SK-N-SH (cell line): ENCODE results near the gene SF3A1. TPM values are rescaled to one million over a fixed set of nuclear protein-coding genes. Genes with fewer than 3 reads are reported as not detected.

Experiments
- CTCF ChIA-PET: fragments of 300-600, 350-600 bp; formaldehyde crosslinking; extraction: SDS; loops from one replicate; lab custom pipeline; 2021; lab: Yijun Ruan, JAX
- POLR2A ChIA-PET: fragments of 350-600 bp; sonication (Branson Sonifier 250); formaldehyde crosslinking; extraction: SDS; loops from one replicate; lab custom pipeline; 2020; ENCODE audit warnings: antibody characterized with exemption, inconsistent platforms; lab: Yijun Ruan, JAX
- DNase-seq: peaks from one replicate; pipeline ENCODE4 v3.0.0; 2012
- H2AFZ ChIP-seq: fragments of 200-600 bp; sonication (generic); 2 replicates; pipeline ENCODE4 v1.8.1; 2016; ENCODE audit warnings: antibody characterized with exemption, mild to moderate bottlenecking, low read depth
- H3F3A ChIP-seq: fragments of 200-600 bp; sonication (generic); replicated peaks from 2 replicates; pipeline ENCODE3; 2016; ENCODE audit warnings: antibody characterized with exemption, mild to moderate bottlenecking; ENCODE audit not compliant: insufficient read depth
- H3K27ac ChIP-seq, 2 experiments: fragments of 200-500 bp in 1 of 2; fragments of 200-600 bp in 1 of 2; sonication (Bioruptor generic) in 1 of 2; sonication (generic), shearing (Covaris generic) in 1 of 2; 2 replicates each; pipeline versions ENCODE4 v1.5.1 to v1.6.1; 2014 to 2016; ENCODE audit warnings: low read depth in 2 of 2, inconsistent platforms in 1 of 2, low read length in 1 of 2, mild to moderate bottlenecking in 1 of 2, mixed read lengths in 1 of 2
- H3K27me3 ChIP-seq: fragments of 200-600 bp; sonication (generic), shearing (Covaris generic); 2 replicates; pipeline ENCODE4 v1.6.1; 2016; ENCODE audit warnings: mixed run types; ENCODE audit not compliant: insufficient read depth
- H3K36me3 ChIP-seq, 2 experiments: fragments of 200-500 bp in 1 of 2; fragments of 200-600 bp in 1 of 2; sonication (Bioruptor generic) in 1 of 2; sonication (generic) in 1 of 2; replicated peaks in 1 of 2; 2 replicates each; pipeline versions ENCODE3 to v1.5.1; 2014 to 2016; ENCODE audit warnings: low read length in 1 of 2, mild to moderate bottlenecking in 1 of 2; ENCODE audit not compliant: insufficient read depth in 2 of 2, control insufficient read depth in 1 of 2
- H3K4me1 ChIP-seq, 2 experiments: fragments of 200-500 bp in 1 of 2; fragments of 200-600 bp in 1 of 2; sonication (Bioruptor generic) in 1 of 2; sonication (generic), shearing (Covaris generic) in 1 of 2; 2 replicates each; pipeline versions ENCODE4 v1.5.1 to v1.6.1; 2014 to 2016; ENCODE audit warnings: low read depth in 1 of 2, low read length in 1 of 2, mixed run types in 1 of 2; ENCODE audit not compliant: insufficient read depth in 2 of 2, control insufficient read depth in 1 of 2
- H3K4me2 ChIP-seq: fragments of 200-600 bp; sonication (generic), shearing (Covaris generic); 2 replicates; pipeline ENCODE4 v1.6.1; 2017; ENCODE audit warnings: mixed run types
- H3K4me3 ChIP-seq, 2 experiments: fragments of 200-500 bp in 1 of 2; fragments of 200-600 bp in 1 of 2; sonication (Bioruptor generic) in 1 of 2; sonication (generic), shearing (Covaris generic) in 1 of 2; 2 replicates each; pipeline versions ENCODE4 v1.5.1 to v1.8.1; 2014 to 2016; ENCODE audit warnings: low read depth in 2 of 2, inconsistent platforms in 1 of 2, low read length in 1 of 2, mild to moderate bottlenecking in 1 of 2, mixed read lengths in 1 of 2, moderate library complexity in 1 of 2
- H3K79me2 ChIP-seq: fragments of 200-600 bp; sonication (generic); 2 replicates; pipeline ENCODE4 v1.8.1; 2017; ENCODE audit warnings: mild to moderate bottlenecking; ENCODE audit not compliant: insufficient read depth
- H3K9ac ChIP-seq: fragments of 200-600 bp; sonication (generic); 2 replicates; pipeline ENCODE4 v1.6.1; 2017; ENCODE audit warnings: mixed run types
- H3K9me2 ChIP-seq: fragments of 200-600 bp; sonication (generic); 2 replicates; pipeline ENCODE4 v1.6.1; 2017; ENCODE audit warnings: mixed run types
- H3K9me3 ChIP-seq: fragments of 200-600 bp; sonication (generic); 2 replicates; pipeline ENCODE4 v1.6.1; 2017; ENCODE audit warnings: mixed run types, mild to moderate bottlenecking, moderate library complexity
- H4K20me1 ChIP-seq: fragments of 200-600 bp; sonication (generic); 2 replicates; pipeline ENCODE4 v1.6.1; 2017; ENCODE audit warnings: mild to moderate bottlenecking, mixed run types; ENCODE audit not compliant: insufficient read depth
- CHD2 ChIP-seq: fragments of 150-350 bp; IDR thresholded peaks from 2 replicates; pipeline ENCODE4 v1.6.1; 2018; ENCODE audit warnings: low read length; ENCODE audit not compliant: partially characterized antibody
- ELF1 ChIP-seq: IDR thresholded peaks from 2 replicates; pipeline ENCODE4 v1.4.0; 2012
- FOXJ3 ChIP-seq: sonication (generic); formaldehyde crosslinking; IDR thresholded peaks from 2 replicates; pipeline ENCODE4 v1.5.1; 2020; ENCODE audit warnings: mild to moderate bottlenecking, missing genetic modification reagents
- GABPA ChIP-seq: IDR thresholded peaks from 2 replicates; pipeline ENCODE4 v1.4.0; 2012; ENCODE audit warnings: low read depth, mild to moderate bottlenecking
- MXI1 ChIP-seq: IDR thresholded peaks from 2 replicates; pipeline ENCODE4 v1.6.1; 2012; ENCODE audit warnings: mild to moderate bottlenecking, low read depth, low read length, improper control_type of control experiment
- NFIC ChIP-seq: IDR thresholded peaks from 2 replicates; pipeline ENCODE4 v1.4.0; 2012; ENCODE audit warnings: borderline replicate concordance
- POLR2AphosphoS5 ChIP-seq: IDR thresholded peaks from 2 replicates; pipeline ENCODE4 v1.6.1; 2012; ENCODE audit warnings: low read depth, low read length
- RAD21 ChIP-seq: IDR thresholded peaks from 2 replicates; pipeline ENCODE4 v1.6.1; 2012; ENCODE audit warnings: mild to moderate bottlenecking, low read length
- RCOR1 ChIP-seq: fragments of 150-350 bp; IDR thresholded peaks from 2 replicates; pipeline ENCODE4 v1.6.1; 2017; ENCODE audit warnings: antibody characterized with exemption, low read length
- RFX5 ChIP-seq: IDR thresholded peaks from 2 replicates; pipeline ENCODE4 v1.6.1; 2012; ENCODE audit warnings: mild to moderate bottlenecking, improper control_type of control experiment, low read length
- RXRA ChIP-seq: IDR thresholded peaks from 2 replicates; pipeline ENCODE4 v1.4.0; 2012; ENCODE audit warnings: low read depth, mild to moderate bottlenecking, borderline replicate concordance
- SMC3 ChIP-seq: IDR thresholded peaks from 2 replicates; pipeline ENCODE4 v1.6.1; 2012; ENCODE audit warnings: low read depth, low read length, improper control_type of control experiment
- TCF12 ChIP-seq: IDR thresholded peaks from 2 replicates; pipeline ENCODE4 v1.4.0; 2012
- TEAD4 ChIP-seq: IDR thresholded peaks from 2 replicates; pipeline ENCODE4 v1.4.0; 2012; ENCODE audit warnings: mild to moderate bottlenecking, borderline replicate concordance; ENCODE audit not compliant: insufficient read depth
- YY1 ChIP-seq: IDR thresholded peaks from 2 replicates; pipeline ENCODE4 v1.4.0; 2012; ENCODE audit warnings: low read depth, mild to moderate bottlenecking
- WGBS: methylation state at CpG from one replicate; pipeline ENCODE4 v1.1.6; 2017; ENCODE audit warnings: low lambda C conversion rate; 5-methylcytosine and 5-hydroxymethylcytosine counted together
- polyA plus RNA-seq, 3 experiments: library from polyadenylated mRNA; depleted of rRNA; stranded (reverse); fragments of >200 nt; gene quantifications; 2 replicates each; pipeline ENCODE4 v1.2.3, GENCODE V29; 2012
- TF ChIP-seq, protein P1 (sequence below): IDR thresholded peaks from 2 replicates; pipeline ENCODE4; 2012
- TF ChIP-seq, protein P2 (sequence below): fragments of 200-600 bp; sonication (generic); IDR thresholded peaks from 2 replicates; pipeline ENCODE4 v1.6.1; 2017; ENCODE audit warnings: antibody characterized with exemption, mild to moderate bottlenecking, moderate library complexity
- TF ChIP-seq, protein P3 (sequence below): IDR thresholded peaks from 2 replicates; pipeline ENCODE4 v1.4.0; 2012; ENCODE audit warnings: low read depth, borderline replicate concordance

Gene SF3A1
- polyA plus RNA-seq, 1 of the 3 experiments (the other 2 are of a cell fraction): 75.2 TPM

DNA sequence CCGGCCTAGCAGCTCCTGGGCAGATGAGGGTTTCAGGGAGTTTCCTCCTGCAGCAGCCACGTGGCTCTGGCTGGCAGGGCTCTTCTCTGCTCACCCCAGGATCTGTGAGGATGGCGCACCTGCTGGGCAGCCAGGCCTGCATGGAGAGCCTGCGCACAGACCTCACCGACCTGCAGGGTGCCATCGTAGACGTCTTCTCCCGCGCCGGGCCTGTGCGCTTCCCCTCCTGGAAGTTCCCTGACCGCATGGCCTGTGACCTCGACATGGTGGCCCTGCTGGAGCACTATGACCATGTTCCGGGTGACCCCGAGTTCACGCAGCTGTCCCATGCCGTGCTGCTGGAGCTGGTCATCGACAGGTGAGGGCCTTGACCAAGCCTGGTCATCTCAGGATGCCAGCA, 9.2 kb upstream of the SF3A1 start:
- no peaks in the 10 kb centered on the region for H3K27me3 ChIP-seq
- H3K4me2 ChIP-seq: no peak overlapping the region
- no peaks in the 10 kb centered on the region for H3K9me3 ChIP-seq
- H3K9ac ChIP-seq: no peak overlapping the region
- no peaks in the 10 kb centered on the region for H4K20me1 ChIP-seq
- TF ChIP-seq FOXJ3 (CRISPR knock-in tag) (no peak), ELF1 (no peak), YY1 (no peak), SMC3 (no peak)
- ChIA-PET CTCF (interaction anchor here (1.3 kb wide), 2 partner anchors 22 to 77 kb away, joined by 3 to 4 read pairs; partner anchors contain the start of genes CASTOR1 and RNF215), POLR2A (interaction anchor here (1.4 kb wide), 1 partner anchor 9 kb away, joined by 4 read pairs; the partner anchor contains the start of genes CCDC157 and SF3A1)
- no peak overlapping the region for H3K27ac ChIP-seq
- H2AFZ ChIP-seq: no peak overlapping the region
- no peaks in the 10 kb centered on the region for H3K36me3 ChIP-seq
- H3K4me3 ChIP-seq: no peak overlapping the region
- H3F3A ChIP-seq: no peaks in the 10 kb centered on the region
- no peaks in the 10 kb centered on the region for H3K79me2 ChIP-seq
- no peaks in the 10 kb centered on the region for H3K9me2 ChIP-seq
- 100% methylated on average over 1 of the region's 18 CpGs for WGBS
- DNase-seq: no peak
- H3K4me1 ChIP-seq: peaks cover 0 to 6% of the 10 kb centered on the region in 2 experiments; a peak in 1 of 4 replicates

DNA sequence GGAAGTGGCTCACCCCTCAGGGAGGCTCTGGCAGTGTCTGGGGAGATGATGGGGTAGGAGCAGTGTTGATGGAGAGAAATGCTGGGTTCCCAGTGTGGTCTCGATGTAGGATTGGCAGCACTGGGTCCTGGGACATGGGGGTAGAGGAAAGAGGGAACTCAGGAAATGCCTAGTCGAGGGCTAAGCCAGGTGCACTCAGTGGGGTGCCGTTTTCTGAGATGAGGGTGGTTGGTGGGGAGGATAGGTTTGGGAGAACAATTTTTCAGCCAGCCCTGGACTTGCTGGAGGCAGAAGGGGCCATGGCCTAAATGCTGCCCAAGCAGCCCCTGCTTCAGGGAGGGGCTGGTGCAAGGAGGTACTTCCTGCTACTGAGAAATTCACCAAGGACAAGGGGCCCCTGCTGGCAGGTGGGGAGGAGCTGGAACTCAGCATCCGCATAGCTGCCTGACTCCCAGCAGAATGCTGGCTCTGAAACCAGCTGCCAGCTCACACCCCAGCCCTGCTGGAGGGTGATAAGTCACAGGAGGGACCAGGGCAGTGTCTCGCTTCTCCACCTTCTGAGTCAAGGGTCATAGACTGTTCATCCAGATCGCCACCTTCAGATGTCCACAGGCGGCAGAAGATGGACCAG, 6.1 kb upstream of the SF3A1 start:
- Histone ChIP-seq H4K20me1 (no peaks in the 10 kb centered on the region), H3K4me1 (peaks cover 0 to 7% of the 10 kb centered on the region in 2 experiments; a peak in 1 of 4 replicates), H3K4me3 (no peak overlapping the region), H3K9ac (no peak overlapping the region), H3K27me3 (no peaks in the 10 kb centered on the region), H3K27ac (no peak overlapping the region), H3K4me2 (no peak overlapping the region), H3K79me2 (no peaks in the 10 kb centered on the region), H3K9me3 (no peaks in the 10 kb centered on the region), H3K9me2 (no peaks in the 10 kb centered on the region), H3F3A (no peaks in the 10 kb centered on the region), H3K36me3 (no peaks in the 10 kb centered on the region), H2AFZ (no peak overlapping the region)
- no peak for TF ChIP-seq POLR2AphosphoS5
- no peak for TF ChIP-seq CHD2
- TF ChIP-seq, protein P1, sequence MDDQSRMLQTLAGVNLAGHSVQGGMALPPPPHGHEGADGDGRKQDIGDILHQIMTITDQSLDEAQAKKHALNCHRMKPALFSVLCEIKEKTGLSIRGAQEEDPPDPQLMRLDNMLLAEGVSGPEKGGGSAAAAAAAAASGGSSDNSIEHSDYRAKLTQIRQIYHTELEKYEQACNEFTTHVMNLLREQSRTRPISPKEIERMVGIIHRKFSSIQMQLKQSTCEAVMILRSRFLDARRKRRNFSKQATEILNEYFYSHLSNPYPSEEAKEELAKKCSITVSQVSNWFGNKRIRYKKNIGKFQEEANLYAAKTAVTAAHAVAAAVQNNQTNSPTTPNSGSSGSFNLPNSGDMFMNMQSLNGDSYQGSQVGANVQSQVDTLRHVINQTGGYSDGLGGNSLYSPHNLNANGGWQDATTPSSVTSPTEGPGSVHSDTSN: no peak
- POLR2A ChIA-PET: no interaction called here
- DNase-seq: no peak
- WGBS: 86% methylated on average over 5 of the region's 7 CpGs
- CTCF ChIA-PET: no interaction called here

DNA sequence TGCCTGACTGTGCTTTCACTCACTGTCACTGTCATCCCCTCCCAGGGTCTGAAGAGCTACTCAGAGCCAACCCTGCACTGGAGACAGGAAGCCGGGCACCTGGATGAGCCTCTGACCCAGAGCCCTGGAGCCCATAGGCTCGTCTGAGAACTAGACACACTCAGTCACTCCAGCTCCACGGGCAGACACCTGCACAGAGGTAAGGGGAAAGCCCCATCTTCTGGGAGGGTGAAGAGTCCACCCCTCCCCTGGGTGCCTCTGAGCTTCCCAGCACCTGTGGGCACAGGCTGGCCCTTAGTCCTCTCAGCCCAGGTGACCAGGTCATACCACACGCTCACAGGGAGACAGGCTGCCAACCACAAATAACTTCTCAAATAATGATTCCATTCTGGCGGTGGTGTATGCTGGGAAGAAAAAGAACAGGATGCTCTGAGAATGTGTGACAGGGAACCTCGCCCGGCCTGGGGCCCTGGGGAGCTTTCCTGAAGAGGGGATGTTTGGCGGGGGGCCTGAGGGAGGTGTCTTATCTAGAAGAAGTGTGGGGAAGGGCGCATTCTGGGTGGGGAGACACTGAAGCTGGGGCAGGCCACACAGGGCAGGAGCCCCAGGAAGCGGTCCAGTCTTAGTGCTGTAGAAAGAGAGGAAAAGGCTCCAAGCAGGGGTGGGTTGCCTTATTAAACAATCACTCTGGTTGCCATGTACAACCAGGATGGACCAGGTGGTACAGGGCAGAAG, 5.4 kb upstream of the SF3A1 start:
- no peaks in the 10 kb centered on the region for H3F3A ChIP-seq
- no peaks in the 10 kb centered on the region for H4K20me1 ChIP-seq
- H3K4me3 ChIP-seq: no peak overlapping the region
- H3K79me2 ChIP-seq: no peaks in the 10 kb centered on the region
- no peak overlapping the region for H3K9ac ChIP-seq
- no peaks in the 10 kb centered on the region for H3K9me3 ChIP-seq
- H3K4me2 ChIP-seq: no peak overlapping the region
- H3K9me2 ChIP-seq: no peaks in the 10 kb centered on the region
- 91% methylated on average over 9 of the region's 10 CpGs for WGBS
- H3K36me3 ChIP-seq: no peaks in the 10 kb centered on the region
- no peak overlapping the region for H3K27ac ChIP-seq
- no peaks in the 10 kb centered on the region for H3K27me3 ChIP-seq
- DNase-seq: no peak
- POLR2A ChIA-PET: no interaction called here
- no peak overlapping the region for H2AFZ ChIP-seq
- CTCF ChIA-PET: interaction anchor here (0.6 kb wide), 1 partner anchor 25 kb away, joined by 4 read pairs; the partner anchor contains the start of gene RNF215
- peaks cover 0 to 9% of the 10 kb centered on the region in 2 experiments; a peak in 1 of 4 replicates for H3K4me1 ChIP-seq
- TF ChIP-seq RAD21: no peak
- TF ChIP-seq, protein P2, sequence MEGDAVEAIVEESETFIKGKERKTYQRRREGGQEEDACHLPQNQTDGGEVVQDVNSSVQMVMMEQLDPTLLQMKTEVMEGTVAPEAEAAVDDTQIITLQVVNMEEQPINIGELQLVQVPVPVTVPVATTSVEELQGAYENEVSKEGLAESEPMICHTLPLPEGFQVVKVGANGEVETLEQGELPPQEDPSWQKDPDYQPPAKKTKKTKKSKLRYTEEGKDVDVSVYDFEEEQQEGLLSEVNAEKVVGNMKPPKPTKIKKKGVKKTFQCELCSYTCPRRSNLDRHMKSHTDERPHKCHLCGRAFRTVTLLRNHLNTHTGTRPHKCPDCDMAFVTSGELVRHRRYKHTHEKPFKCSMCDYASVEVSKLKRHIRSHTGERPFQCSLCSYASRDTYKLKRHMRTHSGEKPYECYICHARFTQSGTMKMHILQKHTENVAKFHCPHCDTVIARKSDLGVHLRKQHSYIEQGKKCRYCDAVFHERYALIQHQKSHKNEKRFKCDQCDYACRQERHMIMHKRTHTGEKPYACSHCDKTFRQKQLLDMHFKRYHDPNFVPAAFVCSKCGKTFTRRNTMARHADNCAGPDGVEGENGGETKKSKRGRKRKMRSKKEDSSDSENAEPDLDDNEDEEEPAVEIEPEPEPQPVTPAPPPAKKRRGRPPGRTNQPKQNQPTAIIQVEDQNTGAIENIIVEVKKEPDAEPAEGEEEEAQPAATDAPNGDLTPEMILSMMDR: no peak
- no peak for TF ChIP-seq YY1
- TF ChIP-seq NFIC: no peak
- TF ChIP-seq RCOR1: no peak
- no peak for TF ChIP-seq RXRA
- TF ChIP-seq RFX5: no peak
- TF ChIP-seq TCF12: no peak
- TF ChIP-seq GABPA: no peak
- TF ChIP-seq, protein P3, sequence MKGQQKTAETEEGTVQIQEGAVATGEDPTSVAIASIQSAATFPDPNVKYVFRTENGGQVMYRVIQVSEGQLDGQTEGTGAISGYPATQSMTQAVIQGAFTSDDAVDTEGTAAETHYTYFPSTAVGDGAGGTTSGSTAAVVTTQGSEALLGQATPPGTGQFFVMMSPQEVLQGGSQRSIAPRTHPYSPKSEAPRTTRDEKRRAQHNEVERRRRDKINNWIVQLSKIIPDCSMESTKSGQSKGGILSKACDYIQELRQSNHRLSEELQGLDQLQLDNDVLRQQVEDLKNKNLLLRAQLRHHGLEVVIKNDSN: no peak
- TF ChIP-seq MXI1: no peak
- TF ChIP-seq TEAD4: no peak
